ENCODE data around the gene ZNF330.

GRCh38 chr4:141220271-141220670 lies 424 bp upstream of the ZNF330 start:
- TF ChIP-seq NFIC (IDR thresholded peaks at IDR 0.05) (no peak), EGR1 (IDR thresholded peaks at IDR 0.05) (no peak), CREB1 (IDR thresholded peaks at IDR 0.05; ENCODE audit: low read depth) (no peak), FOXM1 (IDR thresholded peaks at IDR 0.05; ENCODE audit: borderline replicate concordance, low read depth) (no peak), EP300 (IDR thresholded peaks at IDR 0.05; ENCODE audit: borderline replicate concordance) (no peak), RAD21 (IDR thresholded peaks at IDR 0.05; ENCODE audit: low read depth) (no peak), YY1 (IDR thresholded peaks at IDR 0.05; ENCODE audit: low read depth) (no peak)

Data from Ishikawa (cell line).